ENCODE measurements around the gene FAM200C.

FAM200C gene

GRCh38 chr5:160387445-160387844 is 12.4 kb downstream of the FAM200C start:
- DNase-seq (ENCODE audit: insufficient read length, low spot score) (no peak), FAIRE-seq (no peak)
- TF ChIP-seq POLR2A (IDR thresholded peaks at IDR 0.05; ENCODE audit: low read depth, low read length), result no peak

- FAIRE-seq, result no peak
Measured at GRCh38 chr5:160385496-160385895, 14.4 kb downstream of the FAM200C start.

DNA sequence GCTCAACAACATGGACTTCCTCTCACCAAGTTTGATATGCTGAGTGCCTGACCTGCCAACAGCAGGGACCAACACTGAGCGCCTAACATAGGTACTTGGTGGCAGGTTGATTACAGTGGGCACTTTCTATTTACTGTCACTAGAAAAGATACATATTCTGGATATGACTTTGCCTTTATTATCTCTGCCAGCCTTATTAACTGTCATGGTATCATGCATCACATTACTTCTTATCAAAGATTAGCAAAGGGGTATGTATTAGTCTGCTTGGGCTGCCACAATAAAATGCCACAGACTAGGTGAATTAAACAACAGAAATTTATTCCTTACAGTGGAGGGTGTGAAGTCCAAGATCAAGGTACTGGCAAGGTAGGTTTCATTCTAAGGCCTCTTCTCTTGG is 15.2 kb downstream of the FAM200C start:
- TF ChIP-seq POLR2A (IDR thresholded peaks at IDR 0.05; ENCODE audit: low read depth, low read length), result no peak
- FAIRE-seq, result no peak
- no peak for DNase-seq (ENCODE audit: insufficient read length, low spot score)

More at GRCh38 chr5:160385496-160385895, 14.4 kb downstream of the FAM200C start:
- no peak for DNase-seq (ENCODE audit: insufficient read length, low spot score)
- TF ChIP-seq POLR2A (IDR thresholded peaks at IDR 0.05; ENCODE audit: low read depth, low read length), result no peak

DNA sequence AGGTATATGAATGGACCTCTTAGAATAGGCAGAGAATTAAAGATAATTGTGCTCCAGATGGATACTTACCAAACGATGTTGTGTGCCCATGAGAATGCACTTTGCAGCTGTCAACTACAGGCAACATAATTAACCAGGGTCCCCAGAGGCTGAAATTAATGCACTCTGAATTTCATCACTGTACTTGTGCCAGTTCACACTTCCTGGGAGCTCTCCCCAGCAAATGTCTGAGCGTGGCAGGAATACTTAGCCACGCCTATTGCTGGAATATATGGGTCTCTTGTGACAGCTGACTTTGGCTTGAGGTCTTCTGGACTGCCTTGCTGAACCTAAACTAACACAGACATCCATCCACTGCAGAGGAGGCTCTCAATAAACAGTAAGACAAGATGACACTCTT is 17.5 kb downstream of the FAM200C start:
- no peak for FAIRE-seq

DNA sequence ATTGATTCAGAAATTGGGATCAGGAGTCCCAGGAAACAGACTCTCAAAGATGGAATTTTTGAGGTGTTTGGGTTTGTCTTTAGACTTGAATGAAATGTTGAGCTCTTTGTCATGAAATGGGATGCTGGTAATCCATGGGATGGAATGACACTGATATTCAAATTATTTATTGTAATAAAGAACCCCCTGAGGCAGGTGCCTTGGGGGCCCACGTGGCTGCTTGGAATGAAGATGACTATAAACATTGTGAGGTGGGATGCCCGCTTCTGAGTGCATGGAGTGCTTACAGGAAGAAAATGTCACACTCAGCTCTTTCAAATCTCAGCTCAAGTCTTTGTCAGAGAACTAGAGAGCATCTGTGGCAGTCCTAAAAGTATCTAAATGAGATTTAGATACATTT is 19.8 kb downstream of the FAM200C start:
- DNase-seq (ENCODE audit: insufficient read length, low spot score) (no peak), FAIRE-seq (no peak)
- no peak for TF ChIP-seq POLR2A (IDR thresholded peaks at IDR 0.05; ENCODE audit: low read depth, low read length)

More for the DNA sequence above, 17.5 kb downstream of the FAM200C start:
- no peak for TF ChIP-seq POLR2A (IDR thresholded peaks at IDR 0.05; ENCODE audit: low read depth, low read length)
- DNase-seq (ENCODE audit: insufficient read length, low spot score), result no peak

- DNase-seq (ENCODE audit: insufficient read length, low spot score), result no peak
- no peak for FAIRE-seq
Measured at GRCh38 chr5:160379511-160379910, 20.3 kb downstream of the FAM200C start.

GRCh38 chr5:160378330-160378729 is 21.5 kb downstream of the FAM200C start:
- DNase-seq (ENCODE audit: insufficient read length, low spot score), result no peak
- no peak for TF ChIP-seq POLR2A (IDR thresholded peaks at IDR 0.05; ENCODE audit: low read depth, low read length)
- no peak for FAIRE-seq

More at GRCh38 chr5:160379511-160379910, 20.3 kb downstream of the FAM200C start:
- no peak for TF ChIP-seq POLR2A (IDR thresholded peaks at IDR 0.05; ENCODE audit: low read depth, low read length)

DNA sequence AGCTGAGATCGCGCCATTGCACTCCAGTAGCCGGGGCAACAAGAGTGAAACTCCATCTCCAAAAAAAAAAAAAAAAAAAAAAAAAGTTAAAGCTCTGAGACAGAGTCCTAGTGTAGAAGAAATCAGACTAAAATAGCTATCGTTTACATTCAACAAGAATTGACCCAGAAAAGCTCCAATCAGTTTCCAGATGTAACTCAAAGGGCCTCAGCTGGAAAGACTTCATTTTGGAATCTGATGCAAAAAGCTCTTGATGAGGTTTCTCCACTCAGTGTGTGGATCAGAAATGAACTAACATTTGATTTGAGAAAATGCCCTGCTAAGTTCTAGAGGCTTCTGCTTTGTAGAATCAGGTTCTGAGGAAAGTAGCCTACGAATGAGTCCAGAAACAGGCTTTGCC is 22.2 kb downstream of the FAM200C start:
- no peak for TF ChIP-seq POLR2A (IDR thresholded peaks at IDR 0.05; ENCODE audit: low read depth, low read length)
- no peak for FAIRE-seq
- DNase-seq (ENCODE audit: insufficient read length, low spot score), result no peak

- no peak for FAIRE-seq
Measured at GRCh38 chr5:160376416-160376815, 23.4 kb downstream of the FAM200C start.

DNA sequence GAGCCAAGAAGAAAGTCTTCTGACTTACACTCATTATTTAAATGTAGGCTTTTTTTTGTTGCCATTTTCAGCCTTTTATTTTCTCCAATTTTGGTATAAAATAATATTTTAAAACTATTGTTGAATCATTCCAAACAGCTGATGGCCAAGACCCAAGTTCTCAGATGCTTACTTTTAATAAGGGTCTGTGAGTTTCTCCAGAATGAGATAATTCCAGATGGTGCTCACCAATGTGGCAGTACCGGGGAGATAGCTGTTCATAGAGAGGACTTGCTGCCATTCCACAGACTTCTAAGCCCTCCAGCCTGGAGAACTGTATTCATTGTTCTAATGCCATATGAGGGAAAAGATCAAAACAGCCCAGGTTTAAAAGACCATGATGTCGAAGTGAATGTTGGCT is 24.2 kb downstream of the FAM200C start:
- no peak for FAIRE-seq
- no peak for TF ChIP-seq POLR2A (IDR thresholded peaks at IDR 0.05; ENCODE audit: low read depth, low read length)
- no peak for DNase-seq (ENCODE audit: insufficient read length, low spot score)

More at GRCh38 chr5:160376416-160376815, 23.4 kb downstream of the FAM200C start:
- DNase-seq (ENCODE audit: insufficient read length, low spot score), result no peak
- no peak for TF ChIP-seq POLR2A (IDR thresholded peaks at IDR 0.05; ENCODE audit: low read depth, low read length)

GRCh38 chr5:160375166-160375565 is 24.7 kb downstream of the FAM200C start:
- DNase-seq (ENCODE audit: insufficient read length, low spot score) (no peak), FAIRE-seq (no peak)
- TF ChIP-seq POLR2A (IDR thresholded peaks at IDR 0.05; ENCODE audit: low read depth, low read length), result no peak

GRCh38 chr5:160371294-160371693 is 28.6 kb downstream of the FAM200C start:
- no peak for DNase-seq (ENCODE audit: insufficient read length, low spot score)
- TF ChIP-seq POLR2A (IDR thresholded peaks at IDR 0.05; ENCODE audit: low read depth, low read length), result no peak
- FAIRE-seq, result no peak

GRCh38 chr5:160370713-160371034 is 29.2 kb downstream of the FAM200C start:
- no peak for TF ChIP-seq POLR2A (IDR thresholded peaks at IDR 0.05; ENCODE audit: low read depth, low read length)
- DNase-seq (ENCODE audit: insufficient read length, low spot score), result no peak
- no peak for FAIRE-seq

DNA sequence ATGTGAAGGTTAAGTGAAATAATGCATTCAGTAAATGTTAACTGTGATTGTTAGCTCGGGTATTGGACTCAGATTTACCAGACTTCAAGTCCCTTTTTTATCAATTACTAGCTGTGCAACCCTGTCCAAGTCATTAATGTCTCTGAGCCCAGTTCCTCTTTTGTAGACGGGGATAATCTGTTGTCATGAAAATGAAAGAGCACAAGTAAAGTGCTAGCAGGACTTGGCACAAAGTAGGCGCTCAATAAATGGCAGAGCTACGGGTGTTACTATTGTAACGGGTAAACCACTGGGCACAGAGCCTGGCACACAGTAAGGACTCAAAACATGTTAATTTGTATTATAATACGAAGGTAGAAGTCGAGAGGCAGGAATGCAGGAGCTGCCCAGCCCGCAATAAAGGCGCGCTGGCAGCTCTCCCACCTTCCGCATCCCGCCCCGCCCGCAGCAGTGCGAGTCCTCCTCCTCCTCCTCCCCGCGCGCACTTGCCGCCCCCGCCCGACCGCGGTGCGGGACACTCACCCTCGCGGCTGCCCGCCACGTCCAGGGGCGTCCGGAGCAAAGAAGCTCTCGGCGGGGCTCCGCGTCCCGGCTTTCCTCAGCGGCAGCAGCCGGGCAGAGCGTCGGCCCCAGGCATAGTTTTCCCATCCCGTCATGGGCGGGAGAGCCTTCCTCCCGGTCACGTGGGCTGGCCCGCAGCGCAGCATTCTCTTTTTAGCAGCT is 29.7 kb downstream of the FAM200C start, which contains the start of gene C1QTNF2:
TSS of gene C1QTNF2 (minus strand) at position 637 of the 723 bp plus-strand sequence. CDS start 15,615 bp downstream, outside the sequence.
- TF ChIP-seq POLR2A (IDR thresholded peaks at IDR 0.05; ENCODE audit: low read depth, low read length), result no peak
- DNase-seq (ENCODE audit: insufficient read length, low spot score) (peak; percentile 57), FAIRE-seq (no peak)

- no peak for TF ChIP-seq POLR2A (IDR thresholded peaks at IDR 0.05; ENCODE audit: low read depth, low read length)
- DNase-seq (ENCODE audit: insufficient read length, low spot score), result no peak
- FAIRE-seq, result no peak
Measured at GRCh38 chr5:160367885-160368284, 32.0 kb downstream of the FAM200C start.

Measured in H54 (cell line).